SK-N-SH (cell line): ENCODE results near the gene WNT5A. TPM values are rescaled to one million over a fixed set of nuclear protein-coding genes. Genes with fewer than 3 reads are reported as not detected.

Experiments used
- CTCF ChIA-PET: fragments of 300-600, 350-600 bp; formaldehyde crosslinking; extraction: SDS; loops from one replicate; lab custom pipeline; 2021; lab: Yijun Ruan, JAX
- POLR2A ChIA-PET: fragments of 350-600 bp; sonication (Branson Sonifier 250); formaldehyde crosslinking; extraction: SDS; loops from one replicate; lab custom pipeline; 2020; ENCODE audit warnings: antibody characterized with exemption, inconsistent platforms; lab: Yijun Ruan, JAX
- DNase-seq: peaks from one replicate; pipeline ENCODE4 v3.0.0; 2012
- H2AFZ ChIP-seq: fragments of 200-600 bp; sonication (generic); 2 replicates; pipeline ENCODE4 v1.8.1; 2016; ENCODE audit warnings: antibody characterized with exemption, mild to moderate bottlenecking, low read depth
- H3F3A ChIP-seq: fragments of 200-600 bp; sonication (generic); replicated peaks from 2 replicates; pipeline ENCODE3; 2016; ENCODE audit warnings: antibody characterized with exemption, mild to moderate bottlenecking; ENCODE audit not compliant: insufficient read depth
- H3K27ac ChIP-seq, 2 experiments: fragments of 200-500 bp in 1 of 2; fragments of 200-600 bp in 1 of 2; sonication (Bioruptor generic) in 1 of 2; sonication (generic), shearing (Covaris generic) in 1 of 2; 2 replicates each; pipeline versions ENCODE4 v1.5.1 to v1.6.1; 2014 to 2016; ENCODE audit warnings: low read depth in 2 of 2, inconsistent platforms in 1 of 2, low read length in 1 of 2, mild to moderate bottlenecking in 1 of 2, mixed read lengths in 1 of 2
- H3K27me3 ChIP-seq: fragments of 200-600 bp; sonication (generic), shearing (Covaris generic); 2 replicates; pipeline ENCODE4 v1.6.1; 2016; ENCODE audit warnings: mixed run types; ENCODE audit not compliant: insufficient read depth
- H3K36me3 ChIP-seq, 2 experiments: fragments of 200-500 bp in 1 of 2; fragments of 200-600 bp in 1 of 2; sonication (Bioruptor generic) in 1 of 2; sonication (generic) in 1 of 2; replicated peaks in 1 of 2; 2 replicates each; pipeline versions ENCODE3 to v1.5.1; 2014 to 2016; ENCODE audit warnings: low read length in 1 of 2, mild to moderate bottlenecking in 1 of 2; ENCODE audit not compliant: insufficient read depth in 2 of 2, control insufficient read depth in 1 of 2
- H3K4me1 ChIP-seq, 2 experiments: fragments of 200-500 bp in 1 of 2; fragments of 200-600 bp in 1 of 2; sonication (Bioruptor generic) in 1 of 2; sonication (generic), shearing (Covaris generic) in 1 of 2; 2 replicates each; pipeline versions ENCODE4 v1.5.1 to v1.6.1; 2014 to 2016; ENCODE audit warnings: low read depth in 1 of 2, low read length in 1 of 2, mixed run types in 1 of 2; ENCODE audit not compliant: insufficient read depth in 2 of 2, control insufficient read depth in 1 of 2
- H3K4me2 ChIP-seq: fragments of 200-600 bp; sonication (generic), shearing (Covaris generic); 2 replicates; pipeline ENCODE4 v1.6.1; 2017; ENCODE audit warnings: mixed run types
- H3K4me3 ChIP-seq, 2 experiments: fragments of 200-500 bp in 1 of 2; fragments of 200-600 bp in 1 of 2; sonication (Bioruptor generic) in 1 of 2; sonication (generic), shearing (Covaris generic) in 1 of 2; 2 replicates each; pipeline versions ENCODE4 v1.5.1 to v1.8.1; 2014 to 2016; ENCODE audit warnings: low read depth in 2 of 2, inconsistent platforms in 1 of 2, low read length in 1 of 2, mild to moderate bottlenecking in 1 of 2, mixed read lengths in 1 of 2, moderate library complexity in 1 of 2
- H3K79me2 ChIP-seq: fragments of 200-600 bp; sonication (generic); 2 replicates; pipeline ENCODE4 v1.8.1; 2017; ENCODE audit warnings: mild to moderate bottlenecking; ENCODE audit not compliant: insufficient read depth
- H3K9ac ChIP-seq: fragments of 200-600 bp; sonication (generic); 2 replicates; pipeline ENCODE4 v1.6.1; 2017; ENCODE audit warnings: mixed run types
- H3K9me2 ChIP-seq: fragments of 200-600 bp; sonication (generic); 2 replicates; pipeline ENCODE4 v1.6.1; 2017; ENCODE audit warnings: mixed run types
- H3K9me3 ChIP-seq: fragments of 200-600 bp; sonication (generic); 2 replicates; pipeline ENCODE4 v1.6.1; 2017; ENCODE audit warnings: mixed run types, mild to moderate bottlenecking, moderate library complexity
- H4K20me1 ChIP-seq: fragments of 200-600 bp; sonication (generic); 2 replicates; pipeline ENCODE4 v1.6.1; 2017; ENCODE audit warnings: mild to moderate bottlenecking, mixed run types; ENCODE audit not compliant: insufficient read depth
- ELF1 ChIP-seq: IDR thresholded peaks from 2 replicates; pipeline ENCODE4 v1.4.0; 2012
- EZH2phosphoT487 ChIP-seq: fragments of 200-600 bp; sonication (generic); IDR thresholded peaks from 2 replicates; pipeline ENCODE4 v1.6.1; 2017; ENCODE audit warnings: low read depth, mixed run types, mild to moderate bottlenecking, antibody characterized with exemption, moderate library complexity, borderline replicate concordance
- FOSL2 ChIP-seq: IDR thresholded peaks from 2 replicates; pipeline ENCODE4 v1.4.0; 2012; ENCODE audit warnings: low read depth, mild to moderate bottlenecking, moderate library complexity, borderline replicate concordance
- FOXJ3 ChIP-seq: sonication (generic); formaldehyde crosslinking; IDR thresholded peaks from 2 replicates; pipeline ENCODE4 v1.5.1; 2020; ENCODE audit warnings: mild to moderate bottlenecking, missing genetic modification reagents
- FOXM1 ChIP-seq: IDR thresholded peaks from 2 replicates; pipeline ENCODE4 v1.4.0; 2012; ENCODE audit warnings: low read depth, mild to moderate bottlenecking
- GABPA ChIP-seq: IDR thresholded peaks from 2 replicates; pipeline ENCODE4 v1.4.0; 2012; ENCODE audit warnings: low read depth, mild to moderate bottlenecking
- MAX ChIP-seq: IDR thresholded peaks from 2 replicates; pipeline ENCODE4 v1.4.0; 2012; ENCODE audit warnings: low read depth
- MEF2A ChIP-seq: IDR thresholded peaks from 2 replicates; pipeline ENCODE4 v1.4.0; 2012; ENCODE audit warnings: low read depth, borderline replicate concordance
- PBX3 ChIP-seq: IDR thresholded peaks from 2 replicates; pipeline ENCODE4; 2012
- POLR2AphosphoS5 ChIP-seq: IDR thresholded peaks from 2 replicates; pipeline ENCODE4 v1.6.1; 2012; ENCODE audit warnings: low read depth, low read length
- RAD21 ChIP-seq: IDR thresholded peaks from 2 replicates; pipeline ENCODE4 v1.6.1; 2012; ENCODE audit warnings: mild to moderate bottlenecking, low read length
- REST ChIP-seq: IDR thresholded peaks from 2 replicates; pipeline ENCODE4 v1.6.1; 2012; ENCODE audit warnings: mild to moderate bottlenecking, low read depth, low read length, moderate library complexity
- RFX5 ChIP-seq: IDR thresholded peaks from 2 replicates; pipeline ENCODE4 v1.6.1; 2012; ENCODE audit warnings: mild to moderate bottlenecking, improper control_type of control experiment, low read length
- SIN3A ChIP-seq: IDR thresholded peaks from 2 replicates; pipeline ENCODE4 v1.6.1; 2012; ENCODE audit warnings: low read depth, mild to moderate bottlenecking, low read length, moderate library complexity, borderline replicate concordance
- SMC3 ChIP-seq: IDR thresholded peaks from 2 replicates; pipeline ENCODE4 v1.6.1; 2012; ENCODE audit warnings: low read depth, low read length, improper control_type of control experiment
- TCF12 ChIP-seq: IDR thresholded peaks from 2 replicates; pipeline ENCODE4 v1.4.0; 2012
- polyA plus RNA-seq, 3 experiments: library from polyadenylated mRNA; depleted of rRNA; stranded (reverse); fragments of >200 nt; gene quantifications; 2 replicates each; pipeline ENCODE4 v1.2.3, GENCODE V29; 2012

WNT5A gene
- polyA plus RNA-seq, 1 of the 3 experiments (the other 2 are of a cell fraction): 30.7 TPM

GRCh38 chr3:55436644-55437043, 50.5 kb downstream of the WNT5A start:
- POLR2A ChIA-PET: no interaction called here
- CTCF ChIA-PET: interaction anchor here (1.3 kb wide), 1 partner anchor 32 kb away, joined by 3 read pairs; no protein-coding TSS in a partner anchor
- Histone ChIP-seq H3K36me3 (no peaks in the 10 kb centered on the region), H3K79me2 (no peaks in the 10 kb centered on the region), H3K9me2 (no peaks in the 10 kb centered on the region), H3K9ac (no peak overlapping the region), H3K4me1 (no peaks in the 10 kb centered on the region), H3K27ac (no peak overlapping the region), H3K4me3 (no peak overlapping the region), H3K27me3 (no peaks in the 10 kb centered on the region), H3K4me2 (no peak overlapping the region), H4K20me1 (no peaks in the 10 kb centered on the region), H3F3A (no peaks in the 10 kb centered on the region), H3K9me3 (no peaks in the 10 kb centered on the region), H2AFZ (no peak overlapping the region)
- no peak for DNase-seq
- TF ChIP-seq ELF1 (no peak), SMC3 (no peak), EZH2phosphoT487 (no peak), TCF12 (no peak), RAD21 (no peak), FOXJ3 (CRISPR knock-in tag) (no peak), RFX5 (no peak), MAX (no peak), GABPA (no peak), FOXM1 (no peak), REST (no peak), SIN3A (no peak), POLR2AphosphoS5 (no peak), MEF2A (no peak), FOSL2 (no peak), PBX3 (no peak)
